K562 (cell line): ENCODE results near the gene B4GALNT4. TPM values are rescaled to one million over a fixed set of nuclear protein-coding genes. Genes with fewer than 3 reads are reported as not detected.

Experiments
- ATAC-seq: fragments of 200-7000 bp; cut with Tn5 transposase; 3 replicates; pipeline ENCODE4 v1.9.1; 2020; ENCODE audit warnings: moderate library complexity
- BruUV-seq: library from RNA; stranded (reverse); fragments of 400-500 nt; replicated peaks from 2 replicates; lab custom pipeline; 2021; lab: Mats Ljungman, UMichigan
- CTCF ChIA-PET: fragments of 300-600 bp; formaldehyde crosslinking; extraction: SDS; loops from one replicate; lab custom pipeline; 2021; ENCODE audit warnings: low intra/inter-chr PET ratio; lab: Yijun Ruan, JAX
- POLR2A ChIA-PET: fragments of 300-600, 350-650 bp; sonication (Branson Sonifier 250); formaldehyde crosslinking; extraction: SDS; loops from one replicate; lab custom pipeline; 2021; ENCODE audit warnings: antibody characterized with exemption, inconsistent platforms; lab: Yijun Ruan, JAX
- DNase-seq, 4 experiments: peaks; one replicate each; pipeline versions ENCODE4 v3.0.0 to v3.0.0-alpha.2; 2011 to 2018; ENCODE audit warnings: low spot score in 3 of 4, mixed read lengths in 3 of 4; ENCODE audit errors: extremely low read depth in 1 of 4
- FAIRE-seq: peaks from 2 replicates; lab custom pipeline; 2011; peaks lifted over from hg19 to GRCh38; lab: Jason Lieb, UNC
- H2AFZ ChIP-seq: 2 replicates; pipeline ENCODE4 v1.6.0; 2011; ENCODE audit warnings: low read depth, low read length, control low read depth, inconsistent platforms
- H3K27ac ChIP-seq: fragments of 200-600 bp; 3 replicates; pipeline ENCODE4 v1.8.0; 2011; ENCODE audit warnings: low read depth, mild to moderate bottlenecking, control low read depth, inconsistent platforms, low read length, moderate library complexity, mixed read lengths; ENCODE audit errors: extremely low read depth
- H3K27me3 ChIP-seq, 2 experiments: fragments of 300-600 bp in 1 of 2; 2 replicates in 1 of 2; 3 replicates in 1 of 2; pipeline versions ENCODE4 v1.6.0 to v1.8.0; 2011; ENCODE audit warnings: inconsistent platforms in 2 of 2, low read length in 2 of 2, mild to moderate bottlenecking in 1 of 2, mixed read lengths in 1 of 2, moderate library complexity in 1 of 2; ENCODE audit not compliant: control insufficient read depth in 2 of 2, insufficient read depth in 2 of 2
- H3K36me3 ChIP-seq: fragments of 300-600 bp; 3 replicates; pipeline ENCODE4 v1.8.0; 2011; ENCODE audit warnings: mild to moderate bottlenecking, low read length, inconsistent platforms; ENCODE audit not compliant: control insufficient read depth, insufficient read depth
- H3K4me1 ChIP-seq, 2 experiments: fragments of 200-600 bp in 1 of 2; replicated peaks in 1 of 2; 2 replicates in 1 of 2; 3 replicates in 1 of 2; pipeline versions ENCODE4 v1.5.1 to v1.8.0; 2011; ENCODE audit warnings: inconsistent platforms in 2 of 2, low read length in 2 of 2, mild to moderate bottlenecking in 1 of 2, mixed read lengths in 1 of 2, moderate library complexity in 1 of 2; ENCODE audit not compliant: control insufficient read depth in 2 of 2, insufficient read depth in 2 of 2
- H3K4me2 ChIP-seq: 2 replicates; pipeline ENCODE4 v1.6.1; 2011; ENCODE audit warnings: low read length, control low read depth, inconsistent platforms, mixed read lengths; ENCODE audit not compliant: insufficient read depth
- H3K4me3 ChIP-seq: fragments of 200-600 bp; sonication (generic), shearing (Covaris generic); 2 replicates; pipeline ENCODE4 v1.5.1; 2016; ENCODE audit warnings: control low read depth, inconsistent platforms
- H3K79me2 ChIP-seq: fragments of 200-600 bp; 3 replicates; pipeline ENCODE4 v1.8.0; 2011; ENCODE audit warnings: low read length, inconsistent platforms; ENCODE audit not compliant: control insufficient read depth, insufficient read depth
- H3K9ac ChIP-seq, 2 experiments: 2 replicates each; pipeline versions ENCODE4 v1.6.0 to v1.6.1; 2011; ENCODE audit warnings: low read depth in 2 of 2, low read length in 2 of 2, control low read depth in 1 of 2, inconsistent platforms in 1 of 2, mild to moderate bottlenecking in 1 of 2, mixed read lengths in 1 of 2; ENCODE audit not compliant: insufficient read depth in 1 of 2
- H3K9me1 ChIP-seq: one replicate; pipeline ENCODE4 v1.6.0; 2011; ENCODE audit warnings: inconsistent platforms, mild to moderate bottlenecking, low read length, moderate library complexity; ENCODE audit not compliant: control insufficient read depth, insufficient read depth
- H3K9me3 ChIP-seq: replicated peaks from 2 replicates; pipeline ENCODE4 v1.5.1; 2011; ENCODE audit warnings: low read depth, low read length, inconsistent platforms; ENCODE audit not compliant: control insufficient read depth, insufficient read depth
- H4K20me1 ChIP-seq: replicated peaks from 2 replicates; pipeline ENCODE4 v1.6.1; 2011; ENCODE audit warnings: low read length, inconsistent platforms, mixed read lengths; ENCODE audit not compliant: control insufficient read depth, insufficient read depth
- KLF13 ChIP-seq: fragments of 450-650 bp; IDR thresholded peaks from 2 replicates; pipeline ENCODE4 v1.6.1; 2016; ENCODE audit warnings: missing genetic modification characterization, low read depth, mild to moderate bottlenecking, missing compliant biosample characterization, moderate library complexity, borderline replicate concordance
- MYBL2 ChIP-seq, 2 experiments: fragments of 450-650 bp in 1 of 2; sonication (generic) in 1 of 2; formaldehyde crosslinking in 1 of 2; IDR thresholded peaks; 2 replicates each; pipeline versions ENCODE4 v1.6.1 to v1.8.1; 2017 to 2022; ENCODE audit warnings: borderline replicate concordance in 1 of 2, inconsistent platforms in 1 of 2, low read depth in 1 of 2, mild to moderate bottlenecking in 1 of 2, missing genetic modification reagents in 1 of 2, moderate library complexity in 1 of 2
- POLR2G ChIP-seq: fragments of 200-400 bp; formaldehyde crosslinking; IDR thresholded peaks from 2 replicates; pipeline ENCODE4 v1.6.1; 2017; ENCODE audit warnings: low read depth, mild to moderate bottlenecking, antibody characterized with exemption, low read length, moderate library complexity
- ZBED1 ChIP-seq: IDR thresholded peaks from 2 replicates; pipeline ENCODE4 v1.6.1; 2014
- ZNF23 ChIP-seq: fragments of 250-450 bp; sonication (Bioruptor Pico); IDR thresholded peaks from 2 replicates; pipeline ENCODE4 v1.4.0; 2020; ENCODE audit warnings: mild to moderate bottlenecking
- WGBS: fragments of 100-300 bp; shearing (Covaris generic); methylation state at CpG from one replicate; pipeline ENCODE4 v1.1.6; 2016; ENCODE audit warnings: low coverage, mixed read lengths; ENCODE audit not compliant: insufficient coverage; ENCODE audit errors: missing lambda C conversion rate; 5-methylcytosine and 5-hydroxymethylcytosine counted together
- in situ Hi-C: fragments of 300-500 bp; cut with MboI; formaldehyde crosslinking; loops from 4 replicates; pipeline ENCODE4 v1.15.0; 2018; ENCODE audit warnings: inconsistent platforms, mixed read lengths
- intact Hi-C: fragments of 100-400 bp; cut with micrococcal nuclease; formaldehyde crosslinking; loops from 2 replicates; pipeline ENCODE4 v1.14.2; 2022
- polyA plus RNA-seq, 8 experiments: library from polyadenylated mRNA; depleted of rRNA in 4 of 8; stranded (reverse) in 5 of 8; unstranded in 3 of 8; fragments of >200 nt; fragmentation: Nextera tagmentation in 2 of 8; fragmentation: Illumina TruSeq in 1 of 8; extraction: Ambion mirVana in 2 of 8; extraction: Trizol in 1 of 8; gene quantifications; 2 replicates each; pipeline versions ENCODE4 v1.2.1 to v1.2.3, GENCODE V29; 2011 to 2014; ENCODE audit warnings: inconsistent platforms in 1 of 8, missing spikeins in 1 of 8
- total RNA-seq, 7 experiments: library from RNA; depleted of rRNA in 6 of 7; stranded (reverse); fragments of >200 nt in 6 of 7; fragmentation: Illumina TruSeq in 2 of 7; extraction: Trizol in 2 of 7; gene quantifications; 2 replicates each; pipeline versions ENCODE4 v1.2.1 to v1.2.3, GENCODE V29; 2011 to 2021; ENCODE audit warnings: low replicate concordance in 1 of 7
- TF ChIP-seq, protein P1 (sequence below): fragments of 250-450 bp; sonication (Bioruptor Pico); IDR thresholded peaks from 2 replicates; pipeline ENCODE4 v1.5.1; 2021; ENCODE audit warnings: mild to moderate bottlenecking
- TF ChIP-seq, protein P2 (sequence below): sonication (generic); formaldehyde crosslinking; IDR thresholded peaks from 2 replicates; pipeline ENCODE4 v1.8.1; 2023; ENCODE audit warnings: mild to moderate bottlenecking, missing genetic modification reagents

The B4GALNT4 gene
- total and polyA plus RNA-seq, 9 of the 15 experiments (the other 6 are each of a cell fraction or from before 2014, with no cell fraction given): 0.20 to 37.1 (median 10.8) TPM; not detected in 1

DNA sequence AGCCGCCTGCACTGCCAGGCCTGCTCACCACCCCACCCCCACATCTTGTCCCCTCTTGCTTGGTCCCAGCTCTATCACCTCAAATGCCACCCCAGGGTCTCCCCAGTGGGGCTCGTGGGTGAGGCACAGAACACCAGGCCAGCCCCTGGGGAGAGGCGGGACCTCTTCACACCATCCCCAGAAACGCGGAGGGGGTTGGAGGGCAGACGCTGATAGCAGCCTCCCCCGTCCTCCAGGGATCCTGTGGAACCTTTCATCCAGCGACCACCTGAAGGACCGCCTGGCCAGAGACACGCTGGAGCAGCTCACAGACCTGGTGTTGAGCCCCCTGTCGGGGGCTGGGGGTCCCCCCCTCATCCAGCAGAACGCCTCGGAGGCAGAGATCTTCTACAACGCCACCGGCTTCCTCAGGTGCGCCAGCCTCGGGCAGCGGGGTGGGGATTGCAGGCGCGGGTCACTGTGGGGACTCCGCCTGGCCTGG lies 30.5 kb downstream of the B4GALNT4 start:
- H3K4me2 ChIP-seq: no peak overlapping the region
- H3K9me1 ChIP-seq: no peaks in the 10 kb centered on the region
- CTCF ChIA-PET: no interaction called here
- peaks cover 5 to 39% of the 10 kb centered on the region in 2 experiments; a peak in 4 of 5 replicates for H3K4me1 ChIP-seq
- no peak overlapping the region for H2AFZ ChIP-seq
- POLR2A ChIA-PET: no interaction called here
- FAIRE-seq: no peak
- intact Hi-C loops (no loop called here), in situ Hi-C loops (no loop called here)
- no peak overlapping the region for H3K9ac ChIP-seq
- peaks cover 19% of the 10 kb centered on the region for H3K79me2 ChIP-seq
- H3K27ac ChIP-seq: no peak overlapping the region
- no peak for ATAC-seq
- peaks cover 2% of the 10 kb centered on the region; the same call in 1 of the 2 replicates for H3K9me3 ChIP-seq
- BruUV-seq: no TSS peak
- H3K36me3 ChIP-seq: peaks cover 62% of the 10 kb centered on the region; the same call in 2 of the 3 replicates
- no peaks in the 10 kb centered on the region for H4K20me1 ChIP-seq
- no peaks in the 10 kb centered on the region for H3K27me3 ChIP-seq
- WGBS: 95% methylated on average over 14 of the region's 21 CpGs
- DNase-seq: no peak
- no peak overlapping the region for H3K4me3 ChIP-seq
- TF ChIP-seq ZNF23 (no peak), MYBL2 (IDR thresholded peaks at IDR 0.05; ENCODE audit: low read depth) (no peak), MYBL2 (CRISPR knock-in tag; IDR thresholded peaks at IDR 0.05; ENCODE audit: borderline replicate concordance) (no peak), POLR2G (peak; percentile 57; the same call in 1 of the 2 replicates)

GRCh38 chr11:400241-400689 lies 31.0 kb downstream of the B4GALNT4 start:
- Histone ChIP-seq H2AFZ (no peak overlapping the region), H4K20me1 (no peaks in the 10 kb centered on the region), H3K27me3 (no peaks in the 10 kb centered on the region), H3K36me3 (peaks cover 67% of the 10 kb centered on the region; the same call in 2 of the 3 replicates), H3K9me1 (no peaks in the 10 kb centered on the region), H3K27ac (no peak overlapping the region), H3K4me3 (no peak overlapping the region), H3K9me3 (peaks cover 2% of the 10 kb centered on the region; the same call in 1 of the 2 replicates)
- no TSS peak for BruUV-seq
- FAIRE-seq: no peak
- intact Hi-C loops: no loop called here
- no peak for ATAC-seq
- DNase-seq: no peak
- TF ChIP-seq, protein P1, sequence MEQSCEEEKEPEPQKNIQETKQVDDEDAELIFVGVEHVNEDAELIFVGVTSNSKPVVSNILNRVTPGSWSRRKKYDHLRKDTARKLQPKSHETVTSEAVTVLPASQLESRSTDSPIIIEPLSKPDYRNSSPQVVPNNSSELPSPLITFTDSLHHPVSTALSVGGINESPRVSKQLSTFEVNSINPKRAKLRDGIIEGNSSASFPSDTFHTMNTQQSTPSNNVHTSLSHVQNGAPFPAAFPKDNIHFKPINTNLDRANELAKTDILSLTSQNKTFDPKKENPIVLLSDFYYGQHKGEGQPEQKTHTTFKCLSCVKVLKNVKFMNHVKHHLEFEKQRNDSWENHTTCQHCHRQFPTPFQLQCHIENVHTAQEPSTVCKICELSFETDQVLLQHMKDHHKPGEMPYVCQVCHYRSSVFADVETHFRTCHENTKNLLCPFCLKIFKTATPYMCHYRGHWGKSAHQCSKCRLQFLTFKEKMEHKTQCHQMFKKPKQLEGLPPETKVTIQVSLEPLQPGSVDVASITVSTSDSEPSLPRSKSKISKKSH (CRISPR knock-in tag): no peak
- TF ChIP-seq, protein P2, sequence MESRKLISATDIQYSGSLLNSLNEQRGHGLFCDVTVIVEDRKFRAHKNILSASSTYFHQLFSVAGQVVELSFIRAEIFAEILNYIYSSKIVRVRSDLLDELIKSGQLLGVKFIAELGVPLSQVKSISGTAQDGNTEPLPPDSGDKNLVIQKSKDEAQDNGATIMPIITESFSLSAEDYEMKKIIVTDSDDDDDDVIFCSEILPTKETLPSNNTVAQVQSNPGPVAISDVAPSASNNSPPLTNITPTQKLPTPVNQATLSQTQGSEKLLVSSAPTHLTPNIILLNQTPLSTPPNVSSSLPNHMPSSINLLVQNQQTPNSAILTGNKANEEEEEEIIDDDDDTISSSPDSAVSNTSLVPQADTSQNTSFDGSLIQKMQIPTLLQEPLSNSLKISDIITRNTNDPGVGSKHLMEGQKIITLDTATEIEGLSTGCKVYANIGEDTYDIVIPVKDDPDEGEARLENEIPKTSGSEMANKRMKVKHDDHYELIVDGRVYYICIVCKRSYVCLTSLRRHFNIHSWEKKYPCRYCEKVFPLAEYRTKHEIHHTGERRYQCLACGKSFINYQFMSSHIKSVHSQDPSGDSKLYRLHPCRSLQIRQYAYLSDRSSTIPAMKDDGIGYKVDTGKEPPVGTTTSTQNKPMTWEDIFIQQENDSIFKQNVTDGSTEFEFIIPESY (CRISPR knock-in tag): peak; percentile 98
- TF ChIP-seq KLF13 (tag) (no peak), POLR2G (peak; percentile 9; the same call in 1 of the 2 replicates), ZBED1 (no peak)
- TF ChIP-seq, all 486 proteins: peak for 2
- POLR2A ChIA-PET: no interaction called here
- Histone ChIP-seq H3K79me2 (peaks cover 14% of the 10 kb centered on the region), H3K4me1 (peaks cover 1 to 39% of the 10 kb centered on the region in 2 experiments; a peak in 4 of 5 replicates), H3K9ac (no peak overlapping the region), H3K4me2 (no peak overlapping the region)
- in situ Hi-C loops: no loop called here
- 98% methylated on average over 9 of the region's 50 CpGs for WGBS
- CTCF ChIA-PET: no interaction called here
